Activated CD4-positive, alpha-beta T cell treated with anti-CD3 and anti-CD28 coated beads for 1 hour (primary cell): ENCODE results near the gene MBD2.
"Not testable (repeated sequence)": the region's sequence is repeated elsewhere in the genome, so short reads cannot be mapped to it uniquely, and the experiment has no call there.

Source experiments
- DNase-seq: peaks from one replicate; pipeline ENCODE4 v3.0.0-alpha.2; 2020

Gene MBD2

DNA sequence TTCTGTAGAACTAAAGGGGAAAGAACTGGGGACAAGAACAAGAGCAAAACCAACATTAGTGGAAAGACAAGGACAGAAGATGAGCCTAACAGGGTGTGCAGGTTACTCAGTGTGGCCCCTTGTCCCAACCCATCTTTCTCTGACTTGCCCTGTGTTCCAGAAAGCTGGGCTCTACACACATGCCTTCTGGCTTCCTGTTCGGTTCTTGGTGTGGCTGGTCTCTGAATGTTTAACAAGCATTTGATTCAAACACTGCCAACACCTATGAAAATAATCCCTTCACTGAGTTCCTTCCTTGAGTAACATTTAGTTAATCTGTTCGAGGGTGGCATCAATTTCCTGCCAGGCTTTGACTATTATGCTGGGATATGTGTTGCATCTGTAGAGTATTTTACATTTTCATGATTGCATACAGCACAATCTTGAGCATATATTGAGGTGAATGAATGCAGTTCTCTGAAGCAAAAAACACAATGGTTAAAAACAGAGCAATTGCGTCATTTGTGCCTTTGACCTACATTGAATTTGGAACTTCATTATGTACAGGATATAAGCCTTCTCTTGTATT is 83.3 kb downstream of the MBD2 start:
- DNase-seq, result no peak

DNA sequence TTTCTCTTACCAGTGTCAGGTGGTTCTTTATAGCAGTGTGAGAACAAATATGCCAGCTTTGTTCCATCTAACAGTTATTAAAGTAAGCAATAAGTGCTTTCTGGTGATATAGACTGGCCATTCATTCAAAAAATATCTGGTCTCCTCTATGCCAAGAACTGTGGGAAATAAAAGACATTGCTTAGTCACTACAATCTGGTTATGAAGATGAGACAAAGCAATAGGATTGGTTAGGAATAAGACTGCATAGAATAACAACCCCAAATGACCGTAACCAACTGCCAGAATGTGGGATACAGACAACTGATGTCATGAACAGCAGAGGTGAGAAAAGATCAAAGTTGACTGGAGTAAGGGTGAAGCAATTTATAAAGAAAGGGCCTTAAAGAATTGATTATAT is 83.8 kb downstream of the MBD2 start:
- no peak for DNase-seq

DNA sequence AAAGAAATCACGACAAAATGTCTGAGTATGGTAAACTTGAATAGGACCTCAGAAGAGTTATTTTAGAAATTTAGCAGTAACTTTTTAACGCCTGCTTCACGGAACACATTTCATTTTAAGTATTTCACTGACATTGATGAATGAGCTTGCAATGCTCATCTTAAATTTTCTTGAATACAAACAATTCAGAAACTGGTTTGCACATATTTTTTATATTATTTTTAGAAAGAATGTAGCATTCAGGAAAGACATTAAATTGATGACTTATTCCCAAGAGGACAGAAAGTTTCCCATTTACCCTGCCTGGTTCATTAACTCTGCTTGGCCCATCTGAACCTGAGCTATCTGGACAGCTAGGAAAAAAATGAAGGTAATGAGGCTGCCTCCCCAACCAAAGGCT is 89.3 kb downstream of the MBD2 start:
- no peak for DNase-seq

DNA sequence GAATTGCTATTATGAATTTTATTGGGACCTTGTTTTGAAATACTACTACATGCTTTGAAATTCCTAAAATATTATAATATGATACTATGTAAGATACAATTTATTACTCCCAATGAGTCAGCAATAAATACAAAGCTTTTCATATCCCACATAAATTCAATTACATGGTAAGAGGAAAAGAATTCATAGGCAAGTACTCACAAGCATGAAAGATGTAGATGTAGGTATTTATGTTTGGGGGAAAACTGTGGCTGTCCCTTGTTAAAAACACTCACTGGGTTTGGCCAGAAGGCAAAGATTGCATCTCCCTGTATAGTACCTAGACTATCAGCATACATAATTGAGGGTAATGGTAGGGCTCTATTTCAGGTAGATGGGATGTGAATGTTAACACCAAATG is 90.4 kb downstream of the MBD2 start:
- no peak for DNase-seq

DNA sequence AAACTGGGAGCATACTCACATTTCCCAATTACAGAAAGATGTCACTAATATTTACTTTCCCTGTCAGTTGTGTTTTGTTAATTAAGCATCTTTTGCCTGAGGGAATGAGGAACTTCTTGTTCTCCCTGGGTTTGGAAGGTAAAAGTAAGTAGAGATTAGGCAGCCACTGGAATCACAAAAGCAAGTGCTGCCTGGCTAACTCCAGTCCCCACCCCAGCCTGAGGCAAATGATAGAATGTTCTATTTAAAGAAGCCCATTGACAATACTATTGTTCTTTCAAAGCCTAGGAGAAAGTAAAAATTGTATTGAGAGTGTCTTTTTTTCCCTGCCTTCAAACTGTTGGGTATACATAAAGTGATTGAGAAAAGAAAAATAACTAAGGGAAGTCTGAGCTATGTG is 93.8 kb downstream of the MBD2 start:
- no peak for DNase-seq

DNA sequence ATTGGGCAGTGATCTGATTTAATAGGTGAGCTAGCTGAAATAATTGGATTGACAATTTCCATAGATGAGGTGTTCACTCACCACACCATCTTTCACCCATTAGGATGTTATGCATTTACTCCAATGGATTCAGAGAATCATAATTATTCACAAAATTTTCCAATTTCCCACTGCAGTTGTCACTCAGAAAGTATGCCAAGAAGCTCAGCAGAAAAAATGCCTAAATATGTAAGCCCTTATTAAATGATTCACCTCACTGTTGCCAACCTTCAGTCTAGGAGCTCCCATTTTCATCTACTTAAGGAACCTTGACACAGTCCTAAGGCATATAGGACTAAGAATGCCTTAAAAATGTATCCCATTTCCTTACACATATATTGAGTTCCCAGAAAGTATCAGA is 94.3 kb downstream of the MBD2 start:
- no peak for DNase-seq

DNA sequence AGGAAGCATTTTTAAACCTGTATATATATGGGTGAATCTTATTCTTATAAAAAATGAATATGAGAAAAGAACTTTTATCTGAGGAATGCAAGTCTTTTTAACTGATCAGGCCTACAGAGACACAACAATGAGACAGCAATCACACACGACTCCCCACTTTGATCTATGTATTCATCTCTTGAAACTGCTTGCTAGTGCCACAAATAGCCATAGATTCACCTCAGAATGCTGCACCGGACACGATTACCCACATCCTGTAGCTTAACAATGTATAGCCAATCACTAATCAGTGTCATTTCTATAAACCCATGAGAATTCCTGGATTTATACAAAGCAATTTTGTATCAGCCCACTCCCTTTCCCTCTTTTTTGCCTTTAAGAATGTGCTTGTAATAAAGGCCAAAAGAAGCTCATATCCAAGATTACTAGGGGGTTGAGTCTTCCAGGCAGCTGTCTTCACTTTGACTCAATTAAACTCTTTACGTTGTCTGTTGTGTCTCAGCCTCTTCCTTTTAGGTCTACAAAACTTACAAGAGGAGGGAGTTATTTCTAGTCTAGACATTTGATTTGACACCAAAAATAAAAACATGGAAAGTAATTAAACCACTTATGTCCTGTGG is 94.9 kb downstream of the MBD2 start:
- DNase-seq, result no peak

DNA sequence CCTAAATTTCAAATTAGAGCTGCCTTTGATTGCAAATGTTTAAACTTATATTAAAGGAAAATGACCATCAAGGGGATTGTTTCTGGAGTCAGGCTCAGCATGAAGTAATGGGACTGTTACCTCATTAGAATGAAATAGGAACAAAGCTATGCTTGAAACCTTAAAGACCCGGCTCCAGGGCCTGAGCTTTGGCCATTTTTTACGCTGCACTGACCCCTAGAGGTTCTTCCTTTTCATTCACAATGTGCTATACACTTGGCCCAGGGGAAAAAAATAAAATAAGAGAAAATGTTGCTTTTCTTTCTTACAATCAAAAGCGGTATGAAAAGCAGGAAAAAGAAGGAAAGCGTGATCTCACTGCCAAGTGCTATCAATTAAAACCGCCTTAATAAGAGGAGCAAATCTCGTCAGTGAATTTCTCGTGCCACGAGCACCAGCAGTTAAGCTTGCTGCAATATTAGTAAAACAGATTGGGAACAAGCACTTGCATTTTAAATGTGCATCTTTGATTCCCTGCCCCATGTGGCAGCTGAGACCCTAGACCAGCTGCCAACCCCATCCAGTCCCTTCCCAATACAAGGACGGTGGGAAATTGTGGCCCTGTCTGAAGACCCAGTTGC is 96.6 kb downstream of the MBD2 start:
- DNase-seq, result no peak

DNA sequence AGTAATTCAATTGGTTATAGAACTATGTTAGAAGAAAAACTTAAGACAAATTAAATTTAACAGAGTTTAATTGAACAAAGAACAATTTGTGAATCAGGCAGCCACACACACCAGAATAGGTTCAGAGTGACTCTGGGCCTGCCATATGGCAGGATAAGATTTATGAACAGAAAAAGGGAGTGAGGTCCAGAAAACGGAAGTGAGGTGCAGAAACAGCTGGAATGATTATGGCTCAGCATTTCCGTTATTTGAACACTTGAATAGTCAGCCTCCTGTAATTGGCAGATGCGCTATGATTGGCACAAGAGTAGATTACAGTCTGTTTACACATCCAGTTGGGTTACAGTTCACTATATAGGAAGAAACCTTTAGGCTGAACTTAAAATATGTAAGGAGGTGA is 99.0 kb downstream of the MBD2 start:
- no peak for DNase-seq

DNA sequence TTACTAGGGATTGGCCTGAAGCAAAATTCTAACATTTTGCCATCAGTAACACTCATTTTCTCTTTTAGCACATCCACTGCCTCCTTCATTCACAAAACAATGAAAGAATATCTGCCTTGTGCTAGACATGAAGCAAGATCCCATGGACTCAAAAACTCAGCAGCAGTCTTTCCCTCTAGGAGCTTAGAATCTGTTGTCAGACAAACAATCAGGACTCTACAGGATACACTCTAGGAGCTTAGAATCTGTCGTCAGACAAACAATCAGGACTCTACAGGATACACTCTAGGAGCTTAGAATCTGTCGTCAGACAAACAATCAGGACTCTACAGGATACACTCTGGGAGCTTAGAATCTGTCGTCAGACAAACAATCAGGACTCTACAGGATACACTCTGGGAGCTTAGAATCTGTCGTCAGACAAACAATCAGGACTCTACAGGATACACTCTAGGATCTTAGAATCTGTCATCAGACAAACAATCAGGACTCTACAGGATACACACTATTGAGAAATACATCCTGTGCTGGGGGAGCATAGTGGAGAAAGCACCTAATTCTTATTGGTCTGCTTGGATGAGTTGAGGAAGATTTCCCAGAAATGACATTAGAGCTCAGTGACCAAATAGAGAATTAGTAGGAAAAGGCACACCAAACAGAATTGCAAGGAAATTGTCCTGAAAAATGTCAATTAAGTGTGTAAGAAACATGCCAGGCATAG is 100.6 kb downstream of the MBD2 start:
- DNase-seq, result not testable (repeated sequence)

DNA sequence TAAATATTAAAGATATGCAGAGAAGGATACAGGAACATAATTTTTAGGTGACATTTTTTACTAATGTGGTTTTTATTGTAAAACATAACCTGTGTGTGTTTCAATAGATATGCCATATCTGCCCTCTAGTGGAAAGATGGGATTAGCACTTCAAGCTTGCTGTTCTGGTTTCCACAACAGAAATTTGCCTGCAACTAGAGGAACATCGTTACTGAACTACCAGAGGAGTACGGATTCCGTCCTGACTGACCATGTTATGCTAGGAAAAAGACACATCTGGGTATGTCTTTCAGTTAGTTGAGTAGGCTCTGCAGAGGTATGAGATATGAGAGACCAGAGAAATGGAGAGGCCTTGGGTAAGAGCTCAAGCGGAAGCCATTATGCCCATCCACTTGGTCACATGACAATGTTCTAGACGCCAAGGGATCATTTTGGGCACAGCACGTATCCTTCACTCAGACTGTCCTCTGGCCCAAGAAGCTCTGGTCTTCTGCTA is 104.9 kb downstream of the MBD2 start:
- DNase-seq, result no peak

DNA sequence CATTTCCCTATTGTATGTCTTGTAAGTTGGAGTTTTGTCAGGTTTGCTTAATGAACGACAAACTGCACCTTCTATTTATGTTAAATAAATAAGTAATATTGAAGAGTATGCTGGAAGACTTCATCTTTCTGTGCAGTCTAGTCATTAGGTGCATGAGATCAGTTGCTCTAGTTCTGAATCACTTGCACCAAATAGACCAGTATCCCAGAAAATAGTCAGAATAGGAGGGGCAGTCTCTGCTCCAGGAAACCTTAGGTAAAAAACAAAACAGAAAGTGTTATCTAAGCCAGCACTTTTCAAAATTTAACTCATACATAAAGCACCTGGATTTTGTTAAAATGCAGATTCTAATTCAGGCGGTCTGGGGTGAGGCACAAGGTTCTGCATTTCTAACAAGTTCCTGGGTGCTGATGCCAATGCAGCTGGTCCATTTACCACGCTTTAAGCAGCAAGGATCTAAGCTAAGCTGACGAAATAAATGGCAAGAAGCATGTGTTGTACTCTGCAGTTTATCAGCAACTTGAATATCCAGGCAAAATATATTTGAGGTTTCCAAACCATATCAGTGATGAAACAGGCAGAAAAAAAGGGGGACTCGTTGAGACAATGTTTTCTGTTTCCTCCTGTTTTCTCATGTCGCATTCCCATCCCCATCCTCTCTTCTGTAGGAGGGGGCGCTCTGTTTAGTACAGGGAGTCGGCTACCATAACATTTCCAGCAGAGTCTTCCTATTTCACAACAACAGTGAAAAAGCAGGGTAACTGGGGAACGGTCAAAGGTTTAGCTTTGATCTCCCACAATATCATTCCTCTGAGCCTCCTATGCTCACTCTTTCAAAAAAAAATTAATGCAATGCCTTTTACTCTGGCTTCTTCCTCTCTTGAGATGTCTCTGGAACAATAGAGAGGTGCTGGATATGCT is 106.4 kb downstream of the MBD2 start:
- no peak for DNase-seq

DNA sequence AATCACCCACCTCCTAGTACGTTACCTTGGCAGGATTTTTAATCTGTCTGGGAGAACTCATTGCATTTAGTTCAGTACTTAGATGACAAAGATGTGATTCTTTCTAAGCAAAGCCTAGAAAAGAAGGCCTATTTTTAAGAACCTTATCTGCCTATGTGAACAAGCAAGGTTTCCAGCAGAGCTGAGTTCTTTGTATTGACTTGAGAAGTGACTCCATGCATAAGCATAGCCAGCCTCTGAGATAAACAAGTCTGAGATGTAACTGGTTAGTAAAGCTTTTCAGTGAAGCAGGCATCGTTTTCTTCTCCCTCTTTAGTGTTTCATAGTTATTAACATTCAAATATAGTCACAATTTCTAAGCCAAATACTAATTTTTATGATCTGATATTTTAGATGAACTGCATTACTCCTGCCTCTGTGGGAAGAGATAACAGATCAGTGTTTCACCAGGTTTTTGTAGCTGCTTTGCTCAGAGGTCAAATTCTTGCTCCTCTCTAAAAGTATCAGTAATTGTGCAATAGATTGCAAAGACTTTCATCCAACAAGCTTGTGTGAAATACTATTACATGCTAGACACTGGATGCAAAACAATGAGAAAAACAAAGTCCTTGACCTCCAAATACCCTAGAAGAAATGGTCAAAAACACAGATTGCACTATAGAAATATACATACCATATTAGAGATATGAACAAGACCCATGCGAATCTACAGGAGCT is 107.8 kb downstream of the MBD2 start:
- no peak for DNase-seq

DNA sequence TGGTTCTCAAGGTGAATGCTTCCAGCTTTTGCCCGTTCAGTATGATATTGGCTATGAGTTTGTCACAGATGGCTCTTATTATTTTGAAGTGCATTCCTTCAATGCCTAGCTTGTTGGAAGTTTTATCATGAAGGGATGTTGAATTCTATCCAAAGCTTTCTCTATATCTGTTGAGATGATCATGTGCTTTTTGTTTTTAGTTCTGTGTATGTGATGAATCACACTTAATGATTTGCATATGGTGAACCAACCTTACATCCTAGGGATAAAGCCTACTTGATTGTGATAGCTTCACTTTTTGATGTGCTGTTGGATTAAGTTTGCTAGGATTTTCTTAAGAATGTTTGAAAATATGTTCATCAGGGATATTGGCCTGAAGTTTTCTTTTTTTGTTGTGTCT is 112.1 kb downstream of the MBD2 start:
- no peak for DNase-seq

DNA sequence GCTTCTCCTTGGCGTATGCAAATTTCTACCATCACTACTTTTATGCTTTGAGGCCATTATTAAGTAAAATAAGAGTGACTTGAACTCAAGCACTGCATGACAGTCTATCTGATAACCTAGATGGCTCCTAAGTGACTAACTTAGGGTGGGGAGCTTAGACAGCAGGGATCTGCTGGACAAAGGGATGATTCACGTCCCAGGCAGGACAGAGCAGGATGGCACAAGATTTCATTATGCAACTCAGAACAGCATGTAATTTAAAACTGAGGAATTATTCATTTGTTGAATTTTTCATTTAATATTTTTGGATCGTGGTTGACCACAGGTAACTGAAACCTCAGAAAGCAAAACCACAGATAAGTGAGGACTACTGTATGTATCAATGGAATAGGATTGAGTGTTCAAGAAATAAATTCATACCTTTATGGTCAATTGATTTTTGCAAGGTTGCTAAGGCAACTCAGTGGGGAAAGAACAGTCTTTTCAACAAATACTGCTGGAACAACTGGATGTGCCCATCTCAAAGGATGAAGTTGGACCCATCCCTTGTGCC is 115.3 kb downstream of the MBD2 start:
- DNase-seq, result no peak

DNA sequence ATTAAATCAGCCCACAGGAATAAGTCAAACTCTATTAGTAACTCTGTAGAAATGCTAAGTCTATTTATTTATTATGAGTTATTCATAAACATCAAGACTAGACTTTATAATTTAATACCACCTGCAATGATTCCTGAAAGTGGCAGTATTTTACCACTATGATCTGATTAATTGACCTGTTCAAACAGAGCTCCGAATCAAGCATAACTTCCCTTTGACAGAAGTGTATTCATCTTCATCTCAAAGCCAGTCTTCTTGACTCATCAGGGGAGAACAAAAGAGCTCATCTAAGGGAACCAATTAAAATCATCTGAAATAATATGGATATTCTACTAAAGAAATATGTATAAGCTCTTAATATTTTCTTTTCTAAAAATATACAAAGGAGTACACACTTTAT is 122.3 kb downstream of the MBD2 start:
- DNase-seq, result no peak
